CD14-positive monocyte (primary cell): ENCODE measurements around the gene PCGF6. TPM values are rescaled to one million over a fixed set of nuclear protein-coding genes. Genes with fewer than 3 reads are reported as not detected.
A peak's percentile ranks its signal among the peaks of the same experiment; 100 is the strongest.

Source experiments
- DNase-seq, 3 donors: peaks; one replicate each; pipeline ENCODE4 v3.0.0-alpha.2; 2011 to 2022
- H2AFZ ChIP-seq: 2 replicates; pipeline ENCODE4 v1.6.0; 2012; ENCODE audit warnings: mild to moderate bottlenecking, low read depth, low read length, inconsistent platforms; ENCODE audit not compliant: insufficient read depth, poor library complexity, severe bottlenecking
- H3K27ac ChIP-seq, 2 donors: 1 replicate in 1 of 2; 2 replicates in 1 of 2; pipeline ENCODE4 v1.5.1; 2012 to 2013; ENCODE audit warnings: low read length in 2 of 2, control low read depth in 1 of 2, inconsistent platforms in 1 of 2, low read depth in 1 of 2, mild to moderate bottlenecking in 1 of 2
- H3K27me3 ChIP-seq, 2 donors: one replicate each; pipeline versions ENCODE4 v1.6.0 to v1.6.1; 2011 to 2013; ENCODE audit warnings: low read length in 2 of 2; ENCODE audit not compliant: control insufficient read depth in 2 of 2, insufficient read depth in 2 of 2
- H3K36me3 ChIP-seq, 2 donors: replicated peaks in 1 of 2; 1 replicate in 1 of 2; 2 replicates in 1 of 2; pipeline versions ENCODE4 v1.5.1 to v1.6.1; 2012 to 2013; ENCODE audit warnings: low read length in 2 of 2, control low read depth in 1 of 2, inconsistent platforms in 1 of 2, mild to moderate bottlenecking in 1 of 2; ENCODE audit not compliant: insufficient read depth in 2 of 2, control insufficient read depth in 1 of 2
- H3K4me1 ChIP-seq, 2 donors: 1 replicate in 1 of 2; 2 replicates in 1 of 2; pipeline versions ENCODE4 v1.5.1 to v1.6.1; 2012 to 2013; ENCODE audit warnings: low read length in 2 of 2, control low read depth in 1 of 2, inconsistent platforms in 1 of 2, mild to moderate bottlenecking in 1 of 2, moderate library complexity in 1 of 2; ENCODE audit not compliant: insufficient read depth in 2 of 2, control insufficient read depth in 1 of 2
- H3K4me2 ChIP-seq: replicated peaks from 2 replicates; pipeline ENCODE3; 2012; ENCODE audit warnings: low read length, moderate library complexity, mild to moderate bottlenecking; ENCODE audit not compliant: poor library complexity, severe bottlenecking; ENCODE audit errors: extremely low read depth
- H3K4me3 ChIP-seq, 3 experiments: fragments of 200-600 bp in 1 of 3; sonication (generic) in 1 of 3; replicated peaks in 1 of 3; 1 replicate in 2 of 3; 2 replicates in 1 of 3; pipeline ENCODE4 v1.5.1; 2011 to 2013; ENCODE audit warnings: low read length in 3 of 3, mild to moderate bottlenecking in 3 of 3, control low read depth in 2 of 3, low read depth in 2 of 3, inconsistent platforms in 1 of 3, moderate library complexity in 1 of 3
- H3K79me2 ChIP-seq: 2 replicates; pipeline ENCODE4 v1.6.0; 2012; ENCODE audit warnings: mild to moderate bottlenecking, control low read depth, inconsistent platforms, low read length, moderate library complexity; ENCODE audit not compliant: insufficient read depth
- H3K9ac ChIP-seq: 2 replicates; pipeline ENCODE4 v1.6.0; 2017; ENCODE audit warnings: low read length, mild to moderate bottlenecking; ENCODE audit not compliant: insufficient read depth, poor library complexity, severe bottlenecking
- H3K9me3 ChIP-seq, 2 donors: replicated peaks in 1 of 2; 1 replicate in 1 of 2; 2 replicates in 1 of 2; pipeline versions ENCODE4 v1.5.1 to v1.6.1; 2012 to 2013; ENCODE audit warnings: low read length in 2 of 2, control low read depth in 1 of 2; ENCODE audit not compliant: control insufficient read depth in 1 of 2, insufficient read depth in 1 of 2
- H4K20me1 ChIP-seq: 2 replicates; pipeline ENCODE4 v1.6.0; 2012; ENCODE audit warnings: mild to moderate bottlenecking, low read length, control low read depth, moderate library complexity; ENCODE audit not compliant: insufficient read depth
- H3K27ac Mint-ChIP-seq, 7 donors: one replicate each; pipeline ENCODE4 v1.8.0; 2020; ENCODE audit warnings: mild to moderate bottlenecking in 7 of 7, mixed read lengths in 7 of 7, moderate library complexity in 6 of 7, inconsistent platforms in 2 of 7
- H3K27me3 Mint-ChIP-seq, 3 donors: one replicate each; pipeline ENCODE4 v1.8.0; 2021 to 2022; ENCODE audit warnings: low read depth in 3 of 3, mild to moderate bottlenecking in 3 of 3, mixed read lengths in 3 of 3, moderate library complexity in 3 of 3, inconsistent platforms in 1 of 3
- H3K36me3 Mint-ChIP-seq, 2 donors: one replicate each; pipeline ENCODE4 v1.8.0; 2020; ENCODE audit warnings: mixed read lengths in 2 of 2, inconsistent platforms in 1 of 2, mild to moderate bottlenecking in 1 of 2
- H3K4me1 Mint-ChIP-seq: one replicate; pipeline ENCODE4 v1.8.0; 2020; ENCODE audit warnings: mild to moderate bottlenecking, mixed read lengths
- H3K4me3 Mint-ChIP-seq, 2 donors: one replicate each; pipeline ENCODE4 v1.8.0; 2020; ENCODE audit warnings: mild to moderate bottlenecking in 2 of 2, mixed read lengths in 2 of 2, moderate library complexity in 1 of 2
- H3K9me3 Mint-ChIP-seq, 7 donors: one replicate each; pipeline ENCODE4 v1.8.0; 2020 to 2022; ENCODE audit warnings: mixed read lengths in 7 of 7, mild to moderate bottlenecking in 6 of 7, moderate library complexity in 6 of 7, inconsistent platforms in 2 of 7
- WGBS: methylation state at CpG from one replicate; pipeline ENCODE4 v1.1.5; 2013; ENCODE audit warnings: missing lambda C conversion rate; ENCODE audit not compliant: insufficient coverage; 5-methylcytosine and 5-hydroxymethylcytosine counted together
- intact Hi-C, 2 donors: fragments of 100-400 bp; cut with micrococcal nuclease; formaldehyde crosslinking; loops; one replicate each; pipeline versions ENCODE4 v1.15.0 to v1.15.1; 2023
- polyA plus RNA-seq, 3 donors: library from polyadenylated mRNA; depleted of rRNA in 1 of 3; unstranded in 2 of 3; stranded (reverse) in 1 of 3; fragments of 300-500 nt in 2 of 3; fragments of >200 nt in 1 of 3; fragmentation: Illumina TruSeq in 2 of 3; gene quantifications; 1 replicate in 2 of 3; 2 replicates in 1 of 3; pipeline ENCODE4 v1.2.3, GENCODE V29; 2012 to 2021
- TF ChIP-seq, protein P1 (sequence below): fragments of 200-600 bp; IDR thresholded peaks from one replicate; pipeline ENCODE4 v1.8.0; 2022; ENCODE audit warnings: antibody characterized with exemption, mild to moderate bottlenecking

PCGF6 gene
- polyA plus RNA-seq, 3 donors: 3.4 to 6.2 (median 4.6) TPM

DNA sequence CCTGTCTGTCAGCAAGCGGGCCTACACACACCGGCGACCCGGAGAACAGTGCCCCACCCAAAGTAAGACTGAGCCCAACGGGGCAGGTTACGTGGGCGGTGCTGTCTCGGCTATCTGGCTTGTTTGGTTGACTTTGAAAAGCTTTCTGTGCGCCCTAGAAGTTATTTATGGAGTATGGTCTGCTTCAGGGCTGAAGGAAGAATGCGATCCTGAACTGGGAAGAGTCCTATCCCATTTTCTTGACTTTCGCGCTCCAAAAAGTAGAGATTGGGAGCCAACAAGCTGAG is 72.5 kb downstream of the PCGF6 start:
- Histone ChIP-seq H3K4me1 (peaks cover 10 to 24% of the 10 kb centered on the region in 2 donors), H3K9me3 (peaks cover 7 to 25% of the 10 kb centered on the region in 2 donors), H3K79me2 (no peaks in the 10 kb centered on the region), H3K27ac (no peak overlapping the region), H3K4me3 (no peak overlapping the region), H2AFZ (no peak overlapping the region), H3K36me3 (no peaks in the 10 kb centered on the region), H3K9ac (no peak overlapping the region), H3K27me3 (peaks cover 63 to 69% of the 10 kb centered on the region in 2 donors), H4K20me1 (no peaks in the 10 kb centered on the region), H3K4me2 (no peak overlapping the region)
- WGBS: 24% methylated on average over 8 of the region's 12 CpGs
- DNase-seq: no peak
- no peak overlapping the region for H3K27ac Mint-ChIP-seq
- H3K36me3 Mint-ChIP-seq: peaks cover 0 to 8% of the 10 kb centered on the region in 2 donors
- peaks cover 23% of the 10 kb centered on the region for H3K4me1 Mint-ChIP-seq
- intact Hi-C loops: no loop called here
- TF ChIP-seq, protein P1, sequence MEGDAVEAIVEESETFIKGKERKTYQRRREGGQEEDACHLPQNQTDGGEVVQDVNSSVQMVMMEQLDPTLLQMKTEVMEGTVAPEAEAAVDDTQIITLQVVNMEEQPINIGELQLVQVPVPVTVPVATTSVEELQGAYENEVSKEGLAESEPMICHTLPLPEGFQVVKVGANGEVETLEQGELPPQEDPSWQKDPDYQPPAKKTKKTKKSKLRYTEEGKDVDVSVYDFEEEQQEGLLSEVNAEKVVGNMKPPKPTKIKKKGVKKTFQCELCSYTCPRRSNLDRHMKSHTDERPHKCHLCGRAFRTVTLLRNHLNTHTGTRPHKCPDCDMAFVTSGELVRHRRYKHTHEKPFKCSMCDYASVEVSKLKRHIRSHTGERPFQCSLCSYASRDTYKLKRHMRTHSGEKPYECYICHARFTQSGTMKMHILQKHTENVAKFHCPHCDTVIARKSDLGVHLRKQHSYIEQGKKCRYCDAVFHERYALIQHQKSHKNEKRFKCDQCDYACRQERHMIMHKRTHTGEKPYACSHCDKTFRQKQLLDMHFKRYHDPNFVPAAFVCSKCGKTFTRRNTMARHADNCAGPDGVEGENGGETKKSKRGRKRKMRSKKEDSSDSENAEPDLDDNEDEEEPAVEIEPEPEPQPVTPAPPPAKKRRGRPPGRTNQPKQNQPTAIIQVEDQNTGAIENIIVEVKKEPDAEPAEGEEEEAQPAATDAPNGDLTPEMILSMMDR: no peak
- peak overlapping the region in 1 of 2 donors; percentile 67 for H3K4me3 Mint-ChIP-seq
- peaks cover 0 to 29% (median 9%) of the 10 kb centered on the region in 7 donors for H3K9me3 Mint-ChIP-seq
- H3K27me3 Mint-ChIP-seq: peaks cover 69 to 78% (median 74%) of the 10 kb centered on the region in 3 donors

DNA sequence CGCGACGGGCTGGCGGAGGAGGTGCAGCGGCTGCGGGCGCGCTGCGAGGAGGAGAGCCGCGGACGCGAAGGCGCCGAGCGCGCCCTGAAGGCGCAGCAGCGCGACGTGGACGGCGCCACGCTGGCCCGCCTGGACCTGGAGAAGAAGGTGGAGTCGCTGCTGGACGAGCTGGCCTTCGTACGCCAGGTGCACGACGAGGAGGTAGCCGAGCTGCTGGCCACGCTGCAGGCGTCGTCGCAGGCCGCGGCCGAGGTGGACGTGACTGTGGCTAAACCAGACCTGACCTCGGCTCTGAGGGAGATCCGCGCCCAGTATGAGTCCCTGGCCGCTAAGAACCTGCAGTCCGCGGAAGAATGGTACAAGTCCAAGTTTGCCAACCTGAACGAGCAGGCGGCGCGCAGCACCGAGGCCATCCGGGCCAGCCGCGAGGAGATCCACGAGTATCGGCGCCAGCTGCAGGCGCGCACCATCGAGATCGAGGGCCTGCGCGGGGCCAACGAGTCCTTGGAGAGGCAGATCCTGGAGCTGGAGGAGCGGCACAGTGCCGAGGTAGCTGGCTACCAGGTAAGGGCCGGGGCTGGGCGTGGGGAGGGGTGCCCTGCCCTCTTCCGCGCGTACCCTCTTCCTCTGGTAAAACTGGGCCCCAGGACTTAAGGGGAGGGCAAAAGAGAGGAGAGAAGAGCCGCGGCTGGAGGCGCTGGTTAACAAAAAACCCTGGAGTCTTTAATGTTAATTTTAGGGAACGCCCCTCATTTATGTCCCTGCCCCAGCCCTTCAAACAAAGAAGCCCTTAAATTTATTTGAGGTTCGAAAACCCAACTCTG is 73.0 kb downstream of the PCGF6 start:
- Histone ChIP-seq H3K27me3 (peaks cover 63 to 71% of the 10 kb centered on the region in 2 donors), H3K4me3 (no peak overlapping the region), H3K9ac (no peak overlapping the region), H2AFZ (no peak overlapping the region), H3K4me1 (peaks cover 5 to 19% of the 10 kb centered on the region in 2 donors), H3K4me2 (peak overlapping the region; percentile 47), H4K20me1 (no peaks in the 10 kb centered on the region), H3K36me3 (no peaks in the 10 kb centered on the region), H3K27ac (no peak overlapping the region), H3K79me2 (no peaks in the 10 kb centered on the region), H3K9me3 (peaks cover 7 to 25% of the 10 kb centered on the region in 2 donors)
- Mint-ChIP-seq H3K36me3 (peaks cover 0 to 8% of the 10 kb centered on the region in 2 donors), H3K27me3 (peaks cover 69 to 79% (median 74%) of the 10 kb centered on the region in 3 donors), H3K9me3 (peaks cover 0 to 29% (median 9%) of the 10 kb centered on the region in 7 donors), H3K4me3 (peak overlapping the region in 1 of 2 donors; percentile 67), H3K4me1 (peaks cover 18% of the 10 kb centered on the region), H3K27ac (no peak overlapping the region)
- no peak for DNase-seq
- intact Hi-C loops: no loop called here
- WGBS: 7% methylated on average over 67 of the region's 76 CpGs
- TF ChIP-seq, protein P1: no peak
